GM12878 (cell line): ENCODE results near the gene ODF2L. TPM values are rescaled to one million over a fixed set of nuclear protein-coding genes. Genes with fewer than 3 reads are reported as not detected.

Experiments used
- CHD1 ChIP-seq: IDR thresholded peaks from 2 replicates; pipeline ENCODE4 v1.6.1; 2012; ENCODE audit warnings: low read depth, low read length, improper control_type of control experiment
- GABPA ChIP-seq: IDR thresholded peaks from 2 replicates; pipeline ENCODE4 v1.6.1; 2014; ENCODE audit warnings: antibody characterized with exemption, low read depth, mild to moderate bottlenecking, inconsistent platforms
- HCFC1 ChIP-seq: fragments of 150-350 bp; IDR thresholded peaks from 2 replicates; pipeline ENCODE4 v1.6.1; 2014; ENCODE audit warnings: low read length
- POLR2AphosphoS5 ChIP-seq: IDR thresholded peaks from 2 replicates; pipeline ENCODE4 v1.6.1; 2011; ENCODE audit warnings: mild to moderate bottlenecking, low read length, inconsistent platforms
- POU2F2 ChIP-seq: IDR thresholded peaks from 3 replicates; pipeline ENCODE4 v1.6.1; 2011; ENCODE audit warnings: low read depth, mild to moderate bottlenecking, low read length, borderline replicate concordance
- SP1 ChIP-seq: IDR thresholded peaks from one replicate; pipeline ENCODE4 v1.6.1; 2011; ENCODE audit warnings: low read depth, low read length
- TARDBP ChIP-seq: IDR thresholded peaks from 2 replicates; pipeline ENCODE4 v1.6.1; 2016; ENCODE audit warnings: borderline replicate concordance
- polyA plus RNA-seq, 11 experiments: library from polyadenylated mRNA; depleted of rRNA in 4 of 11; unstranded in 6 of 11; stranded (reverse) in 5 of 11; fragments of >200 nt; fragmentation: Nextera tagmentation in 4 of 11; fragmentation: Illumina TruSeq in 1 of 11; extraction: Ambion mirVana in 4 of 11; extraction: Trizol in 1 of 11; gene quantifications; 1 replicate in 1 of 11; 2 replicates in 10 of 11; pipeline versions ENCODE4 v1.2.1 to v1.2.3, GENCODE V29; 2011 to 2016; ENCODE audit warnings: inconsistent platforms in 2 of 11, missing spikeins in 2 of 11, low read depth in 1 of 11
- total RNA-seq, 4 experiments: library from RNA; depleted of rRNA in 3 of 4; stranded (reverse); fragments of >200 nt in 3 of 4; fragmentation: Illumina TruSeq in 1 of 4; extraction: Trizol in 1 of 4; gene quantifications; 2 replicates each; pipeline versions ENCODE4 v1.2.1 to v1.2.3, GENCODE V29; 2013 to 2021
- TF ChIP-seq, protein P1 (sequence below): fragments of 450-650 bp; conservative IDR thresholded peaks from 2 replicates; pipeline ENCODE4 v1.6.1; 2017; ENCODE audit warnings: mild to moderate bottlenecking, moderate library complexity
- TF ChIP-seq, protein P2 (sequence below): fragments of 150-350 bp; IDR thresholded peaks from 2 replicates; pipeline ENCODE4 v1.6.1; 2016; ENCODE audit warnings: low read depth, low read length
- TF ChIP-seq, protein P3 (sequence below): IDR thresholded peaks from 2 replicates; pipeline ENCODE4 v1.6.1; 2011; ENCODE audit warnings: low read depth, low read length, improper control_type of control experiment, borderline replicate concordance

The ODF2L gene
- total and polyA plus RNA-seq, 10 of the 15 experiments (the other 5 are each of a cell fraction or from before 2014, with no cell fraction given), result 10.4 to 29.5 (median 18.5) TPM

DNA sequence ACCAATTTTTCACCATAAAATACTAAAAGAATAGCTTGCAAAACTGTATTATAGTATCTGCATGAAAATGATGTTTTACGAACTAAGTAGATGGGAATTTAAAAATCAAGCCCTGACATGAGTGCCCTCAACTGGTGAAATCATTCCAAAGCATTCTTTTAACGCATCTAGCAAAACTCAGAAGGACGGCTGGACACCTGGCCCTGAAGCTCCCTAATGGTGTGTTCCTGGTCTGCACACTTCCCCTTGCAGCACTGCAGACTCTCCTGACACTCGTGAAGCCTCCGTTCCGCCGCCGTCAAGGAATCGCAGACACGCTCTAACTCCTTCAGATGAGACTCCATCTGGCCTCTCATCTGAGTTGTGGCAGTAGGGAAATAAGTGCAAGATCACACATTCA, 39.9 kb downstream of the ODF2L start (continued):
- TF ChIP-seq, protein P1, sequence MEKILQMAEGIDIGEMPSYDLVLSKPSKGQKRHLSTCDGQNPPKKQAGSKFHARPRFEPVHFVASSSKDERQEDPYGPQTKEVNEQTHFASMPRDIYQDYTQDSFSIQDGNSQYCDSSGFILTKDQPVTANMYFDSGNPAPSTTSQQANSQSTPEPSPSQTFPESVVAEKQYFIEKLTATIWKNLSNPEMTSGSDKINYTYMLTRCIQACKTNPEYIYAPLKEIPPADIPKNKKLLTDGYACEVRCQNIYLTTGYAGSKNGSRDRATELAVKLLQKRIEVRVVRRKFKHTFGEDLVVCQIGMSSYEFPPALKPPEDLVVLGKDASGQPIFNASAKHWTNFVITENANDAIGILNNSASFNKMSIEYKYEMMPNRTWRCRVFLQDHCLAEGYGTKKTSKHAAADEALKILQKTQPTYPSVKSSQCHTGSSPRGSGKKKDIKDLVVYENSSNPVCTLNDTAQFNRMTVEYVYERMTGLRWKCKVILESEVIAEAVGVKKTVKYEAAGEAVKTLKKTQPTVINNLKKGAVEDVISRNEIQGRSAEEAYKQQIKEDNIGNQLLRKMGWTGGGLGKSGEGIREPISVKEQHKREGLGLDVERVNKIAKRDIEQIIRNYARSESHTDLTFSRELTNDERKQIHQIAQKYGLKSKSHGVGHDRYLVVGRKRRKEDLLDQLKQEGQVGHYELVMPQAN, result no peak
- TF ChIP-seq POLR2AphosphoS5, result no peak
- TF ChIP-seq, protein P2, sequence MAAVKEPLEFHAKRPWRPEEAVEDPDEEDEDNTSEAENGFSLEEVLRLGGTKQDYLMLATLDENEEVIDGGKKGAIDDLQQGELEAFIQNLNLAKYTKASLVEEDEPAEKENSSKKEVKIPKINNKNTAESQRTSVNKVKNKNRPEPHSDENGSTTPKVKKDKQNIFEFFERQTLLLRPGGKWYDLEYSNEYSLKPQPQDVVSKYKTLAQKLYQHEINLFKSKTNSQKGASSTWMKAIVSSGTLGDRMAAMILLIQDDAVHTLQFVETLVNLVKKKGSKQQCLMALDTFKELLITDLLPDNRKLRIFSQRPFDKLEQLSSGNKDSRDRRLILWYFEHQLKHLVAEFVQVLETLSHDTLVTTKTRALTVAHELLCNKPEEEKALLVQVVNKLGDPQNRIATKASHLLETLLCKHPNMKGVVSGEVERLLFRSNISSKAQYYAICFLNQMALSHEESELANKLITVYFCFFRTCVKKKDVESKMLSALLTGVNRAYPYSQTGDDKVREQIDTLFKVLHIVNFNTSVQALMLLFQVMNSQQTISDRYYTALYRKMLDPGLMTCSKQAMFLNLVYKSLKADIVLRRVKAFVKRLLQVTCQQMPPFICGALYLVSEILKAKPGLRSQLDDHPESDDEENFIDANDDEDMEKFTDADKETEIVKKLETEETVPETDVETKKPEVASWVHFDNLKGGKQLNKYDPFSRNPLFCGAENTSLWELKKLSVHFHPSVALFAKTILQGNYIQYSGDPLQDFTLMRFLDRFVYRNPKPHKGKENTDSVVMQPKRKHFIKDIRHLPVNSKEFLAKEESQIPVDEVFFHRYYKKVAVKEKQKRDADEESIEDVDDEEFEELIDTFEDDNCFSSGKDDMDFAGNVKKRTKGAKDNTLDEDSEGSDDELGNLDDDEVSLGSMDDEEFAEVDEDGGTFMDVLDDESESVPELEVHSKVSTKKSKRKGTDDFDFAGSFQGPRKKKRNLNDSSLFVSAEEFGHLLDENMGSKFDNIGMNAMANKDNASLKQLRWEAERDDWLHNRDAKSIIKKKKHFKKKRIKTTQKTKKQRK, result no peak
- TF ChIP-seq, protein P3, sequence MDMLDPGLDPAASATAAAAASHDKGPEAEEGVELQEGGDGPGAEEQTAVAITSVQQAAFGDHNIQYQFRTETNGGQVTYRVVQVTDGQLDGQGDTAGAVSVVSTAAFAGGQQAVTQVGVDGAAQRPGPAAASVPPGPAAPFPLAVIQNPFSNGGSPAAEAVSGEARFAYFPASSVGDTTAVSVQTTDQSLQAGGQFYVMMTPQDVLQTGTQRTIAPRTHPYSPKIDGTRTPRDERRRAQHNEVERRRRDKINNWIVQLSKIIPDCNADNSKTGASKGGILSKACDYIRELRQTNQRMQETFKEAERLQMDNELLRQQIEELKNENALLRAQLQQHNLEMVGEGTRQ, result no peak
- no peak for TF ChIP-seq CHD1
- TF ChIP-seq TARDBP, result no peak
- no peak for TF ChIP-seq GABPA
- no peak for TF ChIP-seq SP1
- TF ChIP-seq POU2F2, result no peak
- TF ChIP-seq HCFC1, result no peak
